Neutrophil (primary cell): Measurements from ENCODE around the gene C2orf74.
"Not testable (repeated sequence)": the region's sequence is repeated elsewhere in the genome, so short reads cannot be mapped to it uniquely, and the experiment has no call there.

ENCODE experiments used
- H3K27ac ChIP-seq: fragments of 200-600 bp; sonication (generic); 2 replicates; pipeline ENCODE4 v1.5.1; 2016; ENCODE audit warnings: mild to moderate bottlenecking, moderate library complexity
- H3K27me3 ChIP-seq: fragments of 200-600 bp; sonication (generic); 2 replicates; pipeline ENCODE4 v1.6.0; 2016; ENCODE audit warnings: mild to moderate bottlenecking
- H3K36me3 ChIP-seq: fragments of 200-600 bp; sonication (generic); 2 replicates; pipeline ENCODE4 v1.5.1; 2017
- H3K4me1 ChIP-seq, 2 experiments: fragments of 200-600 bp in 1 of 2; sonication (generic) in 1 of 2; 1 replicate in 1 of 2; 2 replicates in 1 of 2; pipeline versions ENCODE4 v1.5.1 to v1.6.1; 2013 to 2016; ENCODE audit warnings: low read depth in 1 of 2, low read length in 1 of 2, mild to moderate bottlenecking in 1 of 2, moderate library complexity in 1 of 2; ENCODE audit not compliant: control insufficient read depth in 1 of 2, insufficient read depth in 1 of 2
- H3K4me3 ChIP-seq, 2 experiments: fragments of 200-600 bp in 1 of 2; sonication (generic) in 1 of 2; 1 replicate in 1 of 2; 2 replicates in 1 of 2; pipeline ENCODE4 v1.5.1; 2013 to 2016; ENCODE audit warnings: low read depth in 1 of 2, low read length in 1 of 2, mild to moderate bottlenecking in 1 of 2, moderate library complexity in 1 of 2
- H3K9me3 ChIP-seq: fragments of 200-600 bp; sonication (generic); 2 replicates; pipeline ENCODE4 v1.5.1; 2016
- CTCF ChIP-seq: fragments of 200-600 bp; sonication (generic); IDR thresholded peaks from 2 replicates; pipeline ENCODE4 v1.5.1; 2016; ENCODE audit warnings: antibody characterized with exemption

Gene C2orf74

GRCh38 chr2:61184263-61184662, 22.3 kb downstream of the C2orf74 start:
- Histone ChIP-seq H3K36me3 (peaks cover 97% of the 10 kb centered on the region), H3K4me1 (peaks cover 0 to 9% of the 10 kb centered on the region in 2 experiments), H3K9me3 (no peaks in the 10 kb centered on the region), H3K4me3 (no peak overlapping the region), H3K27ac (no peak overlapping the region), H3K27me3 (no peaks in the 10 kb centered on the region)
- no peak for TF ChIP-seq CTCF

- no peaks in the 10 kb centered on the region for H3K9me3 ChIP-seq
- TF ChIP-seq CTCF: no peak
- H3K4me1 ChIP-seq: no peaks in the 10 kb centered on the region
- no peaks in the 10 kb centered on the region for H3K27me3 ChIP-seq
- H3K4me3 ChIP-seq: no peak overlapping the region
- H3K36me3 ChIP-seq: peaks cover 99% of the 10 kb centered on the region
- H3K27ac ChIP-seq: no peak overlapping the region
Observed at GRCh38 chr2:61185231-61185728, 23.3 kb downstream of the C2orf74 start.

- H3K27ac ChIP-seq: no peak overlapping the region
- TF ChIP-seq CTCF: no peak
- no peaks in the 10 kb centered on the region for H3K4me1 ChIP-seq
- no peaks in the 10 kb centered on the region for H3K9me3 ChIP-seq
- no peaks in the 10 kb centered on the region for H3K27me3 ChIP-seq
- H3K36me3 ChIP-seq: peaks cover 99% of the 10 kb centered on the region
- no peak overlapping the region for H3K4me3 ChIP-seq
Observed at GRCh38 chr2:61187085-61187484, 25.1 kb downstream of the C2orf74 start.

GRCh38 chr2:61193670-61194561, 31.9 kb downstream of the C2orf74 start:
- Histone ChIP-seq H3K27ac (peak overlapping the region; percentile 29), H3K4me3 (no peak overlapping the region), H3K27me3 (no peaks in the 10 kb centered on the region), H3K4me1 (no peaks in the 10 kb centered on the region), H3K36me3 (peaks cover 84% of the 10 kb centered on the region), H3K9me3 (no peaks in the 10 kb centered on the region)
- no peak for TF ChIP-seq CTCF

GRCh38 chr2:61194646-61195045, 32.7 kb downstream of the C2orf74 start:
- peak overlapping the region; percentile 29 for H3K27ac ChIP-seq
- H3K27me3 ChIP-seq, H3K4me3 ChIP-seq, H3K9me3 ChIP-seq, H3K4me1 ChIP-seq: not testable (repeated sequence)
- H3K36me3 ChIP-seq: peaks cover 82% of the 10 kb centered on the region

- Histone ChIP-seq H3K27ac (no peak overlapping the region), H3K4me1 (no peaks in the 10 kb centered on the region), H3K4me3 (no peak overlapping the region), H3K36me3 (peaks cover 77% of the 10 kb centered on the region), H3K9me3 (no peaks in the 10 kb centered on the region), H3K27me3 (no peaks in the 10 kb centered on the region)
- TF ChIP-seq CTCF: no peak
Observed at GRCh38 chr2:61196671-61197070, 34.7 kb downstream of the C2orf74 start.
